ENCODE results near the gene KLC3. TPM values are rescaled to one million over a fixed set of nuclear protein-coding genes. Genes with fewer than 3 reads are reported as not detected.

Gene KLC3
- total and polyA plus RNA-seq, 2 donors (not counting 1 experiment from before 2014, with no cell fraction given) = not detected

- ATAC-seq (ENCODE audit: low read depth) (no peak), DNase-seq (no peak)
- Histone ChIP-seq H3K27me3 (replicated peaks in 1 of 4; ENCODE audit: control extremely low read depth in 1 of 4, control insufficient read depth in 3 of 4, insufficient read depth in 4 of 4, low read length in 3 of 4) (peaks cover 0 to 31% (median 10%) of the 10 kb centered on the region in 4 experiments), H3K4me1 (ENCODE audit: control insufficient read depth in 2 of 2, insufficient read depth in 2 of 2, low read length in 2 of 2) (peaks cover 0 to 4% of the 10 kb centered on the region in 2 donors), H3K4me2 (replicated peaks; ENCODE audit: low read depth, low read length, poor library complexity, severe bottlenecking) (no peak overlapping the region), H3K9ac (ENCODE audit: low read length) (no peak overlapping the region), H3K9me3 (ENCODE audit: control extremely low read depth in 1 of 3, control insufficient read depth in 2 of 3, insufficient read depth in 1 of 3, low read length in 2 of 3) (peaks cover 0 to 5% (median 0%) of the 10 kb centered on the region in 3 donors), H3K79me2 (ENCODE audit: control insufficient read depth, insufficient read depth, low read length) (no peaks in the 10 kb centered on the region), H3K36me3 (replicated peaks in 1 of 2; ENCODE audit: control extremely low read depth in 1 of 2, control insufficient read depth in 1 of 2, extremely low read depth in 1 of 2, insufficient read depth in 2 of 2, low read length in 1 of 2) (no peaks in the 10 kb centered on the region), H3K4me3 (ENCODE audit: control extremely low read depth in 1 of 5, extremely low read depth in 1 of 5, insufficient read depth in 1 of 5, low read depth in 2 of 5, low read length in 4 of 5) (no peak overlapping the region), H2AFZ (ENCODE audit: insufficient read depth, low read depth, low read length, poor library complexity, severe bottlenecking) (peak overlapping the region; percentile 10), H3K27ac (ENCODE audit: low read length in 2 of 2) (no peak overlapping the region), H4K20me1 (ENCODE audit: control insufficient read depth, insufficient read depth, low read length, poor library complexity, severe bottlenecking) (no peaks in the 10 kb centered on the region)
- ChIA-PET CTCF (no interaction called here), POLR2A (no interaction called here)
- H3K9me3 Mint-ChIP-seq (ENCODE audit: insufficient read depth) = no peaks in the 10 kb centered on the region
- peaks cover 26% of the 10 kb centered on the region for H3K27me3 Mint-ChIP-seq
- WGBS (ENCODE audit: insufficient coverage) = 2% methylated on average over 24 of the region's 30 CpGs
- no peak for TF ChIP-seq EZH2 (IDR thresholded peaks at IDR 0.05; ENCODE audit: borderline replicate concordance, insufficient read depth, low read depth, low read length, poor library complexity, severe bottlenecking)
- TF ChIP-seq CTCF (IDR thresholded peaks at IDR 0.05) = no peak
- intact Hi-C loops (cut with micrococcal nuclease) = no loop called here
- H3K4me3 Mint-ChIP-seq = no peak overlapping the region
- H3K4me1 Mint-ChIP-seq = peaks cover 2% of the 10 kb centered on the region
- H3K27ac Mint-ChIP-seq = no peak overlapping the region
Measured at GRCh38 chr19:45323671-45324081, 16.9 kb upstream of the KLC3 start.

- H3K4me1 ChIP-seq (ENCODE audit: control insufficient read depth in 2 of 2, insufficient read depth in 2 of 2, low read length in 2 of 2) = peaks cover 0 to 4% of the 10 kb centered on the region in 2 donors
- TF ChIP-seq EZH2 (IDR thresholded peaks at IDR 0.05; ENCODE audit: borderline replicate concordance, insufficient read depth, low read depth, low read length, poor library complexity, severe bottlenecking) = no peak
- no peak for TF ChIP-seq CTCF (IDR thresholded peaks at IDR 0.05)
- H3K27me3 ChIP-seq (replicated peaks in 1 of 4; ENCODE audit: control extremely low read depth in 1 of 4, control insufficient read depth in 3 of 4, insufficient read depth in 4 of 4, low read length in 3 of 4) = peaks cover 0 to 31% (median 10%) of the 10 kb centered on the region in 4 experiments
- H3K9me3 ChIP-seq (ENCODE audit: control extremely low read depth in 1 of 3, control insufficient read depth in 2 of 3, insufficient read depth in 1 of 3, low read length in 2 of 3) = peaks cover 0 to 5% (median 0%) of the 10 kb centered on the region in 3 donors
- ATAC-seq (ENCODE audit: low read depth) (no peak), DNase-seq (no peak)
- Mint-ChIP-seq H3K27ac (no peak overlapping the region), H3K4me1 (peaks cover 2% of the 10 kb centered on the region), H3K4me3 (no peak overlapping the region), H3K27me3 (peaks cover 26% of the 10 kb centered on the region), H3K9me3 (ENCODE audit: insufficient read depth) (no peaks in the 10 kb centered on the region)
- H3K9ac ChIP-seq (ENCODE audit: low read length) = no peak overlapping the region
- H4K20me1 ChIP-seq (ENCODE audit: control insufficient read depth, insufficient read depth, low read length, poor library complexity, severe bottlenecking) = no peaks in the 10 kb centered on the region
- ChIA-PET CTCF (no interaction called here), POLR2A (no interaction called here)
- no peak overlapping the region for H2AFZ ChIP-seq (ENCODE audit: insufficient read depth, low read depth, low read length, poor library complexity, severe bottlenecking)
- intact Hi-C loops (cut with micrococcal nuclease) = no loop called here
- H3K4me3 ChIP-seq (ENCODE audit: control extremely low read depth in 1 of 5, extremely low read depth in 1 of 5, insufficient read depth in 1 of 5, low read depth in 2 of 5, low read length in 4 of 5) = no peak overlapping the region
- no peaks in the 10 kb centered on the region for H3K79me2 ChIP-seq (ENCODE audit: control insufficient read depth, insufficient read depth, low read length)
- WGBS (ENCODE audit: insufficient coverage) = 73% methylated on average over 10 of the region's 11 CpGs
- no peaks in the 10 kb centered on the region for H3K36me3 ChIP-seq (replicated peaks in 1 of 2; ENCODE audit: control extremely low read depth in 1 of 2, control insufficient read depth in 1 of 2, extremely low read depth in 1 of 2, insufficient read depth in 2 of 2, low read length in 1 of 2)
- H3K4me2 ChIP-seq (replicated peaks; ENCODE audit: low read depth, low read length, poor library complexity, severe bottlenecking) = no peak overlapping the region
- no peak overlapping the region for H3K27ac ChIP-seq (ENCODE audit: low read length in 2 of 2)
Measured at GRCh38 chr19:45324349-45324907, 16.1 kb upstream of the KLC3 start.

Measured in B cell (primary cell).